Hematopoietic multipotent progenitor cell (in vitro differentiated cells): ENCODE data around the gene SAMD9. TPM values are rescaled to one million over a fixed set of nuclear protein-coding genes. Genes with fewer than 3 reads are reported as not detected.
A peak's percentile ranks its signal among the peaks of the same experiment; 100 is the strongest.
"Not testable (repeated sequence)": the region's sequence is repeated elsewhere in the genome, so short reads cannot be mapped to it uniquely, and the experiment has no call there.

Experiments used
- DNase-seq, 3 donors: peaks; one replicate each; pipeline ENCODE4 v3.0.0-alpha.2; 2011 to 2015; ENCODE audit warnings: low read depth in 2 of 3, low spot score in 2 of 3
- total RNA-seq: library from RNA; depleted of rRNA; stranded (reverse); fragments of >200 nt; gene quantifications from one replicate; pipeline ENCODE4 v1.2.3, GENCODE V29; 2012

The SAMD9 gene
- 8.6 TPM for total RNA-seq

DNA sequence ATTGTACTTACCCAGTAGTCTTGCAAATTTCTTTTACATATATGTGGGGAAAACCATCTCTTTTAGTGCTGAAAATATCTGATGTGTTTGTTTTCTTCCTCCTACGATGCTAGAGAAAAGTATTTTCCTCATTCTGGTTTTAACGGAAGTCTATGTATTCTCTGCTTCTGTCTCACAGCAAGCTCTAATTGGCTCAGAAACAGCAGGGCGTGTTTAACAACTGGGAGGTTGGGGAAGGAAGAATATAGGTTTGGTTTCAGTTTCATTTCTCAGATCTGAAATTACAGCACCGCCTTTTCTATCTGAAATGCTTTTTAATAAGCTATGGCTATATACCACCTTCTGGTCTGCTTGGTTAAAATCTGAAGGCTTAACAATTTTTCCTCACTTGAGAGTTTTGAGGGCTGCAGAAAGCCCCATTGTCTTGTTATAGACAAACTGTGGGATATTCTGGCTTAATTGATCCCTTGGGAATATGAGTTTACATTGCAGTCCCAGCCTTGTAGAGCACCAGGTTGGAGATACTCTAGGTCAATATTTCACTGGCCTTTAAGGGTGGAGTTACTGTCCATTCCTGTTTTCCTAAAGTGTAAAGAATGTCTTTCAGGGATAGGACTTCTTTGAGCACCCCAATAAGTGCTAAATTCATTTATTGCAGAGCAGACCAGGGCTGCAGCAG lies at the start of gene SAMD9:
TSS of gene SAMD9 (minus strand) at position 128 of the 679 bp plus-strand sequence. CDS start 11,882 bp downstream, outside the sequence.
- peak; percentile 33 to 94 (median 85) for DNase-seq

DNA sequence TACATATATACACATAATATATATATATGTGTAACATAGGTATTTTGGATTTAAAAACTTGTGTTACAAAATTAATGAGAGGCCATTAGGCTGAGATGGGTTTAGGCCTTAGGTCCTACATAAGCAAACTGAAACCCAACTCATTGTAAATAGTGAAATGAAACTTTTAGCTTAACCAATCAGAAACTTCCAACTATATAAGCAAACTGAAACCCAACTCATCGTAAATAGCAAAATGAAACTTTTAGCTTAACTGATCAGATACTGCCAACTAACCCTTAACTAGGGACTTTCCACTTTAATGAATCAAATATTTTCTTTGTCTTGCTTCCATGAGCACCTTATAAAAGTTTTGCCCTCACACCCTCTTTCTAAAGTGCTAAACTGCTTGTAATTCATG lies 47.7 kb upstream of the SAMD9 start:
- DNase-seq, result no peak

DNA sequence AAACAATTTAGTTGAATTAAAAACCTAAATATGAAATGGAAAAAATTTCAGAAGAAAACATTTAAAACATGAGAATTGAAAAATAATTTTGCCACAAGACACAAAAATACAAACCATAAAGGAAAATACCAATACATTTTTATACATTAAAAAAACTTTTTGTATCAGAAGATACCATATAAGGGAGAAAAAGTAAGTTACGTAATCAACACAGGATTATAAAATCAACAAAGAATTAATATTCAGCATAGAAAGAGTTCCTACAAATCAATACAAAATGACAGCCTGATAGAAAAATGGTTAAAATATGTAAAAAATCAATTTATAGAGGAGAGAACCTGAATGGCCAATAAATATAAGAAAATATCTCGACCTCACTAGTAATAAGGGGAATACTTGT lies 47.0 kb upstream of the SAMD9 start:
- no peak for DNase-seq

DNA sequence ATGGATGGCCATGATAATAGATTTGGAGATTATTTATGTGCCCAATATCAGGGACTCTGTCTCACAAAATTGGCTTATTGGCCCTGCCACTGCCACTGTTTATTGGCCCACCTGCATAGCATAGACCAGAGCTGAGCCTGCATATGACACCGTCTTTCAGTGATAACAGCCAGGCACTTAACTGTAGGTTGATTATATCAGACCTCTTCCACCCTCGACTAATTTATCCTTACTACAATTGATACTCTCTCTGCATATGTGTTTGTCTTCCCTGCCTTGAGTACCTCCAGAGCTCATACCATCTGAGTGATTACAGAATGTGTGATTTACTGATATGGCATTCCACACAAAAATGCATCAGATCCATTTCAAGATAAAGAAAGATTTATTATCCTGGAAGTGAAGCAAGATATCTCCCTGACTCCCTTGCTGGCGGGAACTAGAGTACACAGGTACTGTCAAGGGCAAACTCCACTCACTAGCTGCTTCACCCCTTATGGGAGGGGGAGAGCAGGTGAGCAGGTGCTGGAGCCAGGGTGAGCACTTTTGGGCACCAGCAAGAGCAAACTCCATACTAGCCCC lies 43.5 kb upstream of the SAMD9 start:
- no peak for DNase-seq

DNA sequence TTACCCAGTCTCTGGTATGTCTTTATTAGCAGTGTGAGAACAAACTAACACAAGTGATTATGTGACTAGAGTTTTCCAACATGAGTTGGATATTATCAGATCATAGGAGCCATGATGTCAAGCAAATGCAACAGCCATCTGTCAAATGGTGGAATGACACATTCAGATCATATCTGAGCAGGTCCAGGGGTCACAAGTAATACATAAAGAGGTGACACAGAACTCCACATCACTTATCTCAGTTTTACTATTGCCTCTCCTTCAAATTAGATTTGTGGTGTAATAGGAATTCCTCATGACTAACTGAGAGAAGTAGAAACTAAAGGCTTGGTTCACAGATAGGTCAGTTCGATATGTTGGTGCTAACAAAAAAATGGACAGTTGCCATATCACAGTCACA lies 42.6 kb upstream of the SAMD9 start:
- DNase-seq, result no peak

DNA sequence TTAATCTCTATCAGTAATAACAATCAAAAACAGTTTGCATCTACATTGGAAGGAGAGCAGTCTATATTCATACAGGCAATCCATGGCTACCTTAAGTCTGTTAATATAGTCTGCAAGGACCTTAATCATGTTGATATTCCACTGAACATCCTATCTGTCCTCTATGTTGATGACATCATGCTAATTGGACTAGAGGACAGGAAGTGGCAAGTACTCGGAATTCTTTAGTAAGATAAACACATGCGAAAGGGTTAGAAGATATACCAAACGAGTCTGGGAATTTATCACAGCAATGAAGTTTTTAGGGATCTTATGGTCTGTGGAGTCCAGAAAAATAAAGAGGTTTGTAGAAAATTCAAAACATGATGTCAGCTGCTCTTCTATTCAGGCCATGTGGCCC lies 41.7 kb upstream of the SAMD9 start:
- no peak for DNase-seq

DNA sequence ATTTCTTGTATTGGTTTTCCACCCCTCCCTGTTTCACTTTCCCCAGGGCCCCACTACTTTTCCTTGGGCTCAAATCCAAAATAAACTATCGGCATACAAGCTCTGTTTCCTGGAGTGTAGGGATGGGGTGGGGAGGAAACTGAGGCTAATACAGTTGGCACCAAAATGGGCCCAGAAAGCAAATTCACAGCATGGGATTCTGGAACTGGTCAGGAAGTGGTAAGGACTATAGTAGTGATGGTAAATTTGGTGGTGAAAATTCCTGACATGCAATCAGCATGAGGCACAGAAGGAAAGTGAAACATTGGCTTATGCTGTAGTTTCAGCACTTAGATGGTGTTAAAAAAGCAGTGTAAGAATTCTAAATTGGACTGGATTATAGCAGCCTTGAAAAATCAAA lies 39.1 kb upstream of the SAMD9 start:
- no peak for DNase-seq

DNA sequence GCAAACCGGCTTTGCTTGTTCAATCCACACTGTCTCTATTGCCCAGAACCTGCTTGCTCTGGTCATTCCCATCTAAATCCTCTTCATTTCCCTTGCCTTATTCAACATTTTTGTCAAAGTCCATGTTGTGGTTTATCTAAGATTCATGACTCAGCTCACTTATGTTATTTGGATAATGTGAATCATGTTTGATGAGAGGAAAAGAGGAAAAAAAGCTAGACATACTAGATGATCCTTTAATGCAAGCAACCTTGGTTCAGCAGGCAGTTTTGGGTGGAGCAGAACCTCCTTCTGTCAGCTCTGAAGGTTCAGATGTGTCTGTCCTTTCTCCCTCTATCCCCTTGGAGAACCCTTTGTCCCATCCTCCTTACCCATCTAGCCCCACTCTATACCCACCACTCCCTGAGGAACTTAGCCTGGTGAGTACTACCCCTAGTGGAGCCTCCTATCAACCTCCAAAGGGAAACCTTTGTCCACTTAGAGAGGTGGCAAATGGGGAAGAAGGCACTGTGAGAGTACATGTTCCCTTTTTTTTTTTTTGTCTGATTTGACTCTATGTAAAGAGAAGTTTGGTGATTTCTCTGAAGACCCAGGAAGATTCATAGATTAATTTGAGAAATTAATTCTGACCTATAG lies 32.5 kb upstream of the SAMD9 start:
- DNase-seq, result no peak

DNA sequence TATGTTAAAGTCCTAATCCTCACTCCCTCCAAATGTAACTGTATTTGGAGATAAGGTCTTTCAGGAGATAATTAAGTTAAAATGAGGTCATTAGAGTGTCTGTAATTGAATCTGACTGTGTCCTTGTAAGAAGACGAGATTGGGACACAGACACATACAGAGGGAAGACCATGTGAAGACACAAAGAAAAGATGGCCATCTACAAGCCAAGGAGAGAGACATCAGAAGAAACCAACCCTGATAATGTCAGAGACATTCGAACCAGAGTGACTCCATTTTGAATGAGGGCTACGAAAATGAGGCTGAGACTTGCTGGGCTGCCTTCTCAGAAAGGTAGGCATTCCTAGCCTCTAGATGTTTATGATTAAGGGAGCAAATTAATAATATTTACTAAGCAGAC lies 30.9 kb upstream of the SAMD9 start:
- no peak for DNase-seq

DNA sequence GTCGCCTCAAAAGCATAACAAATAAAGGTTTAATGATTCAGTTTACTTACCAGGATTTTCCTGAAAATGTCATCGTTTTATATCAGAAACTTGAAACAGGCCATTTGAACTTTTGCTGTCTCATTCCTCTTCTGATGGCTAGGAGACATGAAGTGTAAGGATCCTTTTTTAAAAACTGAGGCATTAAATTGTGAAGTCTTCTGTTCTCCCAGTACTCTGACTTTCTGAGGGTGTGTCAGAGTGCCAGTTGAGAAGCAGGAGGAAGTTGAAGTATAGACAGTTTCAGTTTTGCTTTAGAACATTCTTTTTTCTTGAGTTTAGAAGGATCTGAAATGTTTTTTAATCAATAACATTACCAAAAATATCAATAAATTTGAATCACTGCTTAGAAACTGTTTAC lies 30.4 kb upstream of the SAMD9 start, which contains the start of gene SAMD9L:
TSS of gene SAMD9L (minus strand) at position 242 of the 400 bp plus-strand sequence. CDS start 12,414 bp downstream, outside the sequence.
- DNase-seq, result peak in 2 of 3 donors; percentile 24 to 64

DNA sequence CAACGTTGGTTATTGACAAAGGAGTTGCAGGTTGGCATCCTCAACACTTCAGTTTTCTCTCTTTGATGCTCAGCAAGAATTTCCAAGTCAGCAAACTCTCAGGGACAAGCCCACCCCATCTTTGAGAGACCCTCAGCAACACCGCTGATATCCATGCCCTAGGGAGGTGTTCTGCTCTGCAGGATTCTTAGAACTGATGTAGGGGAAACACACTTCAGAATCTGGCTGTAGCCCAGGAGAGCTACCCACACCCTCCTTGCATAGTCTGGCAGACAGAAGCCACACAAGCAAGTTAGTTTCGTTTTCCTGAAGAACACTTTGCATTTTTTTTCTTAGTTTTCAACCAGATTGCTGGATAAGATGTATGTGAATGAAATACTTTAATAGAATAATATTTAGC lies 29.6 kb upstream of the SAMD9 start:
- peak in 2 of 3 donors; percentile 48 to 71 for DNase-seq

DNA sequence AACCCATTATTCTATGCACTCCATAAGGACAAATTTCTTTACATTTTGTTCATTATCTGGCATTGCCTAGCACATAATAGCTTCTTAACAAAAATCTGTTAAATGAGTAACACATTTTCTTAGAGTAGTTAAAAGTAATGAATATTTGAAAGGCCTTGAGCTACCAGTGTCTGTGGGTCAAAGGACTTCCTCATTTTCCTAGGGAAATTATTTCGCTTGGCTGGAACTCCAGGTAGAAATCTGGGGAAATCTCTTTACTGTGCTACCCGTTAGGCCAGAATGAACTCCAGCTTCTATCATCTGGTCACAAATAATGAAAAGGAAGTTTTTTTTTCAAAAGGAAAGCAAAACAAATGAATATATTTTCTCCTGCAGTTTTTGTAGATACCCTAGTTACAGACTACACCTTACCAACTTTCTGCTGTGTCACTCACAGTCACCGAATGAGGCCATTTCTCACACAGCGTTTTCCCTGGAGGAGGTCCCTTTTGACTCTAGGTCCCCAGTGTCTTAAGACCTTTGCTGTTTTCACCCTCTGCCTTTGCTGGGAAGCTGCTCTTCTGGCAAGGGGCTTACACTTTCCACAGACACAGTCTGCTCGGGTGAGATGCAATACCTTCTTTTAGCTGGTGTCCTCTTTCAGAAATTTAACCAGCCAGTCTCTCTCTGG lies 28.8 kb upstream of the SAMD9 start:
- DNase-seq, result peak in 2 of 3 donors; percentile 45 to 70

DNA sequence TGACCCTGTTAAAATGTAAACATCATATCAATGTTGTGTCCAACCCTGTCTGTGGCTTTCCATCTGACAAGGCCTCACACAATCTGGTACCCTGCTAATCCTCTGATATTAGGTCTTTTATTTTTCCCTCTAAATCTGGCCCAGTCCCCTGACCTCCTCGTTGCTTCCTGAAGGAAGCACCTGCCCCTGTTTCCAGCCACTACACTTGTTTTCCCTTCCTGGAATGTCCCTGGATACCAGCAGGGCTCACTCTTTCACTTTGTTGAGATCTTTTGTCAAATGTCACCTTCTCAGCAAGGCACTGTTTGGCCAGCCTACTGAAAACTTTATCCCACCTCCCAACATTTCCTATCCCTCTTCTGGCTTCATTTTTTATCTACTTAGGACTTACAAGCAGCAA lies 28.3 kb upstream of the SAMD9 start:
- DNase-seq, result no peak

DNA sequence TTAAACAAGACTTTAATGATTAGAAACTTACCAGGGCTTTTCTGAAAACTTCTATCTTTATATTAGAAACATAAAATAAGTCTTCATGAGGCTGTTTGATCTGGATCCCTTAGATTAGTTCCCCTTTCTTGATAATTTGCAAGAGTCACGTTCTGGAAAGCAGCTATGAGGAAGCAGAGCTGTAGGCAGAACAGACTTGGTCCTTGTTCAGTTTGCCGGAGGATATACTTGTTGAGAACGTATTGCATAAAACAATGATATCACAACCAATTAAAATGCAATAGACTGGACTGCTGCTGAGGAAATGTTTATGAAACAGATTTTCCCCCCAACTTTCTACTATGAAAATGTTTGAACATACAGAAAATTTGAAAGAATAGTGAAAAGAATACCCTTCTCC lies 27.6 kb upstream of the SAMD9 start:
- DNase-seq, result peak in 2 of 3 donors; percentile 29 to 65

DNA sequence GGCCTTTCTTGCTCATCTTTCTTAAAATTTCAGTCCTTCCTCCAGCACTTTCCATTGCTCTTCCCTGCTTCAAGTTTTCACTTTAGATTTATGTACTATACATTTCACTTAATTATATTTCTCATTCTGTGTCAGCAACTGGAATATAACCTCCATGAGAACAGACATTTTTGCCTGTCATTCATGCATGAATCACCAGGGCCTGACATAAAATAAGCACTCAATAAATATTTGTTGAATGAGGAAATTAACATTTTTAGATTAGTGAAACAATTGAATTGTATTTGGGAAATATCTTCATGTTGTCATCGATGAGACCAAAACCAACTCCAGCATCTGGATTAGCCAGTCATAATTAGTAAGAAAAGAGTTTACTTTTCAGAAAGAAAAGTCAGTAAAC lies 24.3 kb upstream of the SAMD9 start:
- DNase-seq, result no peak

DNA sequence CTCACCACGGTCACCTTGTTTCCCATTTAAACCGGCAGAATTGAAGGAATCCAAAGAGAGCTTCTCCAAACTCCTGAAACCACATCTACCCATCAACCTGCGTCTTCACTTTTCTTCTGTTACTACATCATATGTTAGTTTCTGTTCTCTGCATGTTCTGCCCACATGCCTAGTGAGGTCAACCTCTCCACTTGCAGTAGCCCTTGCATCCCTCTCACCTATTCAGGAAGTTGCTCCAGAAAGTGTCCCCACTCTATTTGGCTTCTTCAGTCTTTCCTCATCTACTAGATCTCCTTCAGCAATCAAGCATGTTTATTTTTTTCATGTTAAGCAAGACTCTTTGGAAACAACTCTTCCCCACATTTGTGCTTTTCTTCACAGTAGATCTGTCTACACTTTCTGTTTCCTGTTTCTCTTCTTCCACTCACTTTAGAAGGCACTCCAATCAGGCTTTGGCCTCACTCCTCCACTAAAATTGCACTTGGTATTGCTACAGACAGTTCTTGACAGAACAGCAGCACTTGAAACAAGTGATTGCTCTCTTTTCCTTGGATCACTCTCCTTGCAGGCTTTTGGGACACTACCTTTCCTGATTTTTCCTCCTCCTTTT lies 22.9 kb upstream of the SAMD9 start:
- DNase-seq, result no peak

DNA sequence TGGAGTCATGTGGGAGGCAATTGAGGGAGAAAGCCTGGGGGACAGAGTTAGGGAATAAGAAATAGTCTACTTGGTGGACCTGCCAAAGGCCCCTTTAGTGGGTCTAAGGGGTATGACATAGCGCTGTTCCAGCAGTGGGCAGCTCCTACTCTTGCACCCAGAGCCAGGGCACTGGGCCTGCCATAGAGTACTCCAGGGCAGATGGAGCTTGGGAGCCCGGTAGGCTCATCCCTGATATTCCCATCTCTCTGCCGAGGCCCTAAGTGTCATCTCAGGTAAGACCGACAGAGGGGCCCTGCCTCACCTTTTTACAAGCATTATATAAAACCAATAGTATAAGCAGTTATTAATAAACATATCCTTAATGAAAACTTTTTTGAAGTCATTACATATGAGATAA lies 20.8 kb upstream of the SAMD9 start:
- no peak for DNase-seq

DNA sequence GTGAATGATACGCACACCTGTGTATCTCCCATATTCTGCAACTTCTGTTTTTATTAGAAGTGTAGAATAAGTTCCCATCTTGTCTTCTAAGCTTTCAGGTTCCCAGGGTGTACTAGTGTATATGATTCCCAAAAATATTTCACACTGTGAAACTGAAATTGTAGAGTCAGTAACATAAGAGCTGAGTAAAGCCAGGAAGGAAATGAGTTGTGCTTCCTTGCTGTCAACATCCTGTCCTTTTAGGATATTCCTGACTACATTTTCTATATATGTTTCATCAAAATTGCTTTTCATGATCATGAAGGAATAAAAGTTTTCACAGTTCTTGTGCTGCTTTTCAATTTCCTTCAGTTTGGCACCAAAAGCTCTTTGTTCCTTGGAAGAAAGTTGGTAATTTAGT lies 15.2 kb upstream of the SAMD9 start:
- no peak for DNase-seq

DNA sequence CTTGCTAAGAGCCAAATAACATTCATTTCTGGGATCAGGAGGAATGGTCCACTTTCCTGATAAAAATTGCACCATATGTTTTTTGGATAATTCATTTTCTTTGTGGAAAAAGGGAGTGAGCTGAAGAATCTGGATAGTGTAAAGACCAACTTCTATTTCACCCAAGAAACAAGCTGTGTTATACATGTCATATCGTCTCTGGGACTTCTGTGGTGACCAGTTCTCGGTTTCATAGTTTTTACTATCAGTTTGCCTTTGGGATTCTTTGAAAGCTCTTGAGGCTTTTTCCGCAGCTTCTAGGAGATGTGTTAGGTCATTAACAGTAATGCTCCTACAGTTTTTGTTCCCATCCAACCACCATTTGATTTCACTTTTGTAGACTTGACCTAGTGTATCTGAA lies 14.4 kb upstream of the SAMD9 start:
- no peak for DNase-seq

DNA sequence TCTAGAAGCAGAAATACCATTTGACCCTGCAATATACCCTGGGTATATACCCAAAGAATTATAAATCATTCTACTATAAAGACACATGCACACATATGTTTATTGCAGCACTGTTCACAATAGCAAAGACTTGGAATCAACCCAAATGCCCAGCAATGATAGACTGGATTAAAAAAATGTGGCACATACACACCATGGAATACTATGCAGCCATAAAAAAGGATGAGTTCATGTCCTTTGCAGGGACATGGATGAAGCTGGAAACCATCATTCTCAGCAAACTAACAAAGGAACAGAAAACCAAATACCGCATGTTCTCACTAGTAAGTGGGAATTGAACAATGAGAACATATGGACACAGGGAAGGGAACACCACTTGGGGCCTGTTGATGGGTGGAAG lies 9.2 kb upstream of the SAMD9 start:
- DNase-seq, result not testable (repeated sequence)

DNA sequence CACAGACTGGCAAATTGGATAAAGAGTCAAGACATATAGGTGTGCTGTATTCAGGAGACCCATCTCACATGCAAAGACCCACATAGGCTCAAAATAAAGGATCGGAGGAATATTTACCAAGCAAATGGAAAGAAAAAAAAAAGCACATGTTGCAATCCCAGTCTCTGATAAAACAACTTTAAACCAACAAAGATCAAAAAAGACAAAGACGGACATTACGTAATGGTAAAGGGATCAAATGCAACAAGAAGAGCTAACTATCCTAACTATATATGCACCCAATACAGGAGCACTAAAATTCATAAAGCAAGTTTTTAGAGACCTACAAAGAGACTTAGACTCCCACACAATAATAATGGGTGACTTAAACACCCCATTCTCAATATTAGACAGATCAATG lies 5.8 kb upstream of the SAMD9 start:
- not testable (repeated sequence) for DNase-seq
